ENCODE results near the gene STIM1.

DNA sequence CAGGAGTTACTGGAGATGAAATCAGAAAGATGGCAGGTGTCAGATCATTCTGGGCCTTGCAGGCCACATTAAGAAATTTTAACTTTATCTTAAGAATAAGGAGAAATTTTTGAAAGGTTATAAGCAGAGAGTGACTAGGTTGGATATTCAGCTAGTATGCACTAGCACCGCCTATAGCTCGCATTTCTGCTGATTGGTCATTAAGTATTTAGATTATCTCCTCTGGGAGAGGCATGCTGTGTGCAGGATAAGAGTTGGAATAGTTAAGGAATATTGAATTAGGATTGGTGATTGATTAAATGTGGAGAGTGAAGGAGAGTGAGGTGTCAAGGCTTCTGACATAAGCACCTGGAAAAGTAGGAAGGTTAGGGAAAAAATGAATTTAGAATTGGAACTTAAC lies 100.6 kb downstream of the STIM1 start:
- no peak for TF ChIP-seq POLR2A (IDR thresholded peaks at IDR 0.05)
- TF ChIP-seq, protein P1, sequence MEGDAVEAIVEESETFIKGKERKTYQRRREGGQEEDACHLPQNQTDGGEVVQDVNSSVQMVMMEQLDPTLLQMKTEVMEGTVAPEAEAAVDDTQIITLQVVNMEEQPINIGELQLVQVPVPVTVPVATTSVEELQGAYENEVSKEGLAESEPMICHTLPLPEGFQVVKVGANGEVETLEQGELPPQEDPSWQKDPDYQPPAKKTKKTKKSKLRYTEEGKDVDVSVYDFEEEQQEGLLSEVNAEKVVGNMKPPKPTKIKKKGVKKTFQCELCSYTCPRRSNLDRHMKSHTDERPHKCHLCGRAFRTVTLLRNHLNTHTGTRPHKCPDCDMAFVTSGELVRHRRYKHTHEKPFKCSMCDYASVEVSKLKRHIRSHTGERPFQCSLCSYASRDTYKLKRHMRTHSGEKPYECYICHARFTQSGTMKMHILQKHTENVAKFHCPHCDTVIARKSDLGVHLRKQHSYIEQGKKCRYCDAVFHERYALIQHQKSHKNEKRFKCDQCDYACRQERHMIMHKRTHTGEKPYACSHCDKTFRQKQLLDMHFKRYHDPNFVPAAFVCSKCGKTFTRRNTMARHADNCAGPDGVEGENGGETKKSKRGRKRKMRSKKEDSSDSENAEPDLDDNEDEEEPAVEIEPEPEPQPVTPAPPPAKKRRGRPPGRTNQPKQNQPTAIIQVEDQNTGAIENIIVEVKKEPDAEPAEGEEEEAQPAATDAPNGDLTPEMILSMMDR (IDR thresholded peaks at IDR 0.05) = no peak

All from Peyer's patch (tissue), 4 donors.